DMS153 treated with DMSO at 0.1 percent for 48 hours (cell line): ENCODE data around the gene FOCAD.

ENCODE experiments used
- DNase-seq: peaks from one replicate; lab custom pipeline; 2025; ENCODE audit not compliant: unreplicated experiment; lab: John Stamatoyannopoulos, UW

The FOCAD gene

GRCh38 chr9:20997503-20998076, 313.5 kb downstream of the FOCAD start:
- no peak for DNase-seq

GRCh38 chr9:21001581-21001980, 317.5 kb downstream of the FOCAD start:
- no peak for DNase-seq

DNA sequence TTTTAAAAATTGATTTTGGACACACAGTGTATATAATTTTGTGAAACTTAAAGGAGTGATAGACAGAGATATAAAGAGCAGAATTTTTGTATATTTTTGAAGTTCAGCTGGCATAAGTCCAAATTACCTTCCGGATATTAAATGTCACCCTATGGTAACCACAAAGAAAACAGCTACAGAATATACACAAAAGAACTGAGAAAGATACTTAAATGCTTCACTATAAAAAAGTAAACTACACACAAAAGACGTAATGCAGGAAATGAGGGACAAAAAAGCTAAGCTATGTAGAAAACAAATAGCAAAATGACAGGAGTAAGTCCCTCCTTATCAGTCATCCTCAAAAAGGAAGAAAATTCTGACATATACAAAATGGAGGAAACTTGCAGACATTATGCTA, 318.0 kb downstream of the FOCAD start:
- no peak for DNase-seq

- DNase-seq, result no peak
Observed at GRCh38 chr9:21015129-21015815, 331.2 kb downstream of the FOCAD start.

DNA sequence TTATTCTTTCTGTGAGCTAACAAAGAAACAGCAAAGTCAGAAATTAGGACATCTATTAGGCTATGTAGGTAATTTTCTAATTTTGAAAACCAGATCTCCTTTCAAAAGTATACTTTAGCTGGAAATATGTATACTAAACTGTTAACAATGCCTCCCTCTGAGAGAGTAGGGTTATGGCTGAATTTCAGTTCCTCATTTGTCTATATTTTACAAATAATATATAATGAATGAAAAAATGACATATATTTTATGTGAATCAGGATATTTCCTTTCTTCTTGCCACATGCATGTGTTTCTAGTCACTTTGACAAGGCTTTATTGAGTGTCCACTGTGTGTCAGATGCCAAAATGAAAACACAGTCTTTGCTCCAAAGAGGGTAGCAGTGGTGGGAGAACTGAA, 331.9 kb downstream of the FOCAD start:
- DNase-seq, result no peak

- DNase-seq, result no peak
Observed at GRCh38 chr9:21016701-21017491, 332.8 kb downstream of the FOCAD start.

- DNase-seq, result no peak
Observed at GRCh38 chr9:21018177-21018576, 334.1 kb downstream of the FOCAD start.

- DNase-seq, result no peak
Observed at GRCh38 chr9:21023861-21024260, 339.8 kb downstream of the FOCAD start.

DNA sequence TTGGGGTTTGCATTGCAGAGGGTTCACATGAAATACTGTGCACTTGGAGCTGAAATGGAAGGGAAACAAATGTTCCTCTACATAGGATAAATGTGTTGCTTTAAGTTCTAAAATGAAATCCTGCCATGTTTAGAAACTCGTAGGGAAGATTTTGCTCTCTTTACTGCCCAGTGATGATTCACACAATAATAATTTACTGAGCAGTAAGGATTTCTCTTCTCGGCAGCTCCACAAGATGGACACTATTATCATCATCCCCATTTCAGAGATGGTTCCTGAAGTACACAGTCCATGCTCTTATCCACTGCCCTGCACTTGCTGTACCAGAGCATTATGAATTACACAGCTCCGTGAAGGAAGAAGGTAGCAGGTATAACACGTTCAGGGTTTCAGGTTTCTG, 343.2 kb downstream of the FOCAD start:
- DNase-seq, result no peak

GRCh38 chr9:21028466-21028865, 344.4 kb downstream of the FOCAD start:
- DNase-seq, result no peak

DNA sequence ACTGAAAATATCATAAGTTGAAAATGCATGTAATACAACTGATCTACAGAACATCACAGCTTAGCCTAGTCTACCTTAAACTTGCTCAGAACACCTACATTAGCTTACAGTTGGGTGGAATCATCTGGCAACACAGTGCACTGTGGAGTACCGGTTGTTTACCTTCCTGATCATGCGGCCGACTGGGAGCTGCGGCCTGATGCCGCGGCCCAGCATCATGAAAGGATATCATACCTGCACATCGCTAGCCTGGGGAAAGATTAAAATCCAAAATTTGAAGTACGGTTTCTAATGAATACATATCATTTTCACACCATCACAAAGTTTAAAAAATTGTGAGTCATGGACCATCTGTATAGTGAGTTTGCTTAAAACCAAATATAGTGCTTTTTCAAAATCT, 345.6 kb downstream of the FOCAD start:
- peak; percentile 41 for DNase-seq

- peak; percentile 25 for DNase-seq
Observed at GRCh38 chr9:21030389-21031035, 346.5 kb downstream of the FOCAD start.

- DNase-seq, result no peak
Observed at GRCh38 chr9:21031091-21031807, 347.2 kb downstream of the FOCAD start, which contains the start of gene HACD4. Gene HACD4 (minus strand): TSS chr9:21031640. CDS start chr9:21031590, 50 bp downstream.

GRCh38 chr9:21031808-21032183, 347.7 kb downstream of the FOCAD start:
- DNase-seq, result no peak

- DNase-seq, result no peak
Observed at GRCh38 chr9:21037278-21037677, 353.2 kb downstream of the FOCAD start.

DNA sequence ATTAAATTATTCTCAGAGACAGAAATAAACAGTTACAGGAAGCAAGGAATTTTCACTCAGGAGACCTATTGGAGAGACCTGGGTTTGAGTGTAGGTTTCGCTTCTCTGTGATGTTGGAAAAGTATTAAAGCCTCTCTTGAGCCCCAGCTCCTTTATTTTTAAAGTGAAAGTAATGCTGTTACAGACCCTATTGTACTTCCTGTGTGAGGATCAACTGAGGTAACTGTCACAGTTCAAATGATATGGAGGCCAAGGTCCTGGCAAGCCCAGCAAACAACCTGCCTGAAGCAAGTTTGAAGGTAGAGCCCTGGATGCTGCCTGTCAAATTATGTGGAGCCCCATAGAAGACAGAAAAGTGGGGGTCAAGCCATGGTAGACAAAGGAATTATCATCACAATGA, 355.2 kb downstream of the FOCAD start:
- no peak for DNase-seq

DNA sequence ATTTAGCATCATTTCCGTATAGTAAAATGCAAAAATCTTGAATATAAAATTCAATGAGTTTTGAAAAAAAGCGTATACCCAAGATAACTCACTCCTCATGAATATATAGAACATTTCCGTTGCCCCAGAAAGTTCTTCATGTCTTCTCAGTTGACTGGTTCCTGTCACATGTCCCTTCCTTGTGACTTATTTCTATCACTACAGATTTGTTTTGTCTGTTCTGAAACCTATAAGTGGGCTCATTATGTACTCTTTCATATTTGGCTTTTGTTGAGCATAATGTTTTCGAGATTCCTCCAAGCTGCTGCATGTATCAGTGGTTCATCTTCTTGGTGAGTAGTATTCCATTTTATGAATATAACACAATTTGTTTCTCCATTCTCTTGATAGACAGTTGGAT, 358.4 kb downstream of the FOCAD start:
- DNase-seq, result no peak

- no peak for DNase-seq
Observed at GRCh38 chr9:21043841-21044240, 359.8 kb downstream of the FOCAD start.
